DMS 273 treated with DMSO at 0.1 percent for 48 hours (cell line): ENCODE data around the gene LIPN.

Experiments
- DNase-seq: peaks from one replicate; lab custom pipeline; 2025; lab: John Stamatoyannopoulos, UW

The LIPN gene

GRCh38 chr10:88786032-88786770 lies 26.4 kb downstream of the LIPN start:
- no peak for DNase-seq

- DNase-seq = no peak
Observed at GRCh38 chr10:88787463-88787862, 27.6 kb downstream of the LIPN start.

- no peak for DNase-seq
Observed at GRCh38 chr10:88788924-88789323, 29.1 kb downstream of the LIPN start.

GRCh38 chr10:88791924-88792323 lies 32.1 kb downstream of the LIPN start:
- no peak for DNase-seq

GRCh38 chr10:88792661-88793060 lies 32.8 kb downstream of the LIPN start:
- no peak for DNase-seq

GRCh38 chr10:88793712-88794299 lies 34.0 kb downstream of the LIPN start:
- DNase-seq = no peak

- no peak for DNase-seq
Observed at GRCh38 chr10:88794731-88795130, 34.9 kb downstream of the LIPN start.

GRCh38 chr10:88800152-88801125 lies 40.6 kb downstream of the LIPN start:
- DNase-seq = peak; percentile 24

GRCh38 chr10:88802523-88803285 lies 42.9 kb downstream of the LIPN start, which contains the start of gene LIPM:
LIPM (plus strand) TSS chr10:88802730; CDS start chr10:88802897, 167 bp downstream.
- DNase-seq = no peak

- no peak for DNase-seq
Observed at GRCh38 chr10:88803641-88804040, 43.8 kb downstream of the LIPN start.

GRCh38 chr10:88804083-88804812 lies 44.4 kb downstream of the LIPN start:
- DNase-seq = no peak

- DNase-seq = no peak
Observed at GRCh38 chr10:88805361-88805760, 45.5 kb downstream of the LIPN start.

- DNase-seq = no peak
Observed at GRCh38 chr10:88805924-88806323, 46.1 kb downstream of the LIPN start.

GRCh38 chr10:88809621-88810020 lies 49.8 kb downstream of the LIPN start:
- no peak for DNase-seq

- no peak for DNase-seq
Observed at GRCh38 chr10:88810196-88810961, 50.6 kb downstream of the LIPN start.

GRCh38 chr10:88813200-88813599 lies 53.4 kb downstream of the LIPN start:
- DNase-seq = no peak

- DNase-seq = no peak
Observed at GRCh38 chr10:88819290-88819689, 59.5 kb downstream of the LIPN start.

GRCh38 chr10:88820748-88821401 lies 61.1 kb downstream of the LIPN start:
- DNase-seq = no peak

- no peak for DNase-seq
Observed at GRCh38 chr10:88826388-88826787, 66.6 kb downstream of the LIPN start.

- no peak for DNase-seq
Observed at GRCh38 chr10:88827671-88828070, 67.9 kb downstream of the LIPN start.
